Measurements from ENCODE around the gene CRYAB.
A peak's percentile ranks its signal among the peaks of the same experiment; 100 is the strongest.
"Not testable (repeated sequence)": the region's sequence is repeated elsewhere in the genome, so short reads cannot be mapped to it uniquely, and the experiment has no call there.

CRYAB gene

DNA sequence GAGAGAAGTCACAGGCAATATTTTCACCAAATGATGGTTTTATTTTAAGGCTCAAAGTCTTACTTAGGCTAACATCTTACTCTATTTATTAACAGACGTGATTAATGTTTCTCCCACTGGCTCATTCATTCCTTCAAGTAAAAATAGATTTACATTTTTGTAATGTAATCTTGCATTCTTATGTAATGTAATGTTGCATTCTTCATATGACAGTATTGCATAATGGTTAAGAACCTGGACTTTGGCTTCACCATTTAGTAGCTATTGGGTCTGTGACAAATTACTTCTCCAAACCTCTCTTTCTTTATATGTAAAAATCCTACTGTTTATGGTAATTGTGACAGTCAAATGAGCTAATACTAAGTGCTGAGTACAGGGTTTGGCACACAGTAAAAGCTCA lies 22.3 kb upstream of the CRYAB start:
- no peak for DNase-seq (ENCODE audit: low spot score)

- not testable (repeated sequence) for DNase-seq (ENCODE audit: low spot score)
These were observed 21.6 kb upstream of the CRYAB start for GRCh38 chr11:111933176-111933575.

- no peak for DNase-seq (ENCODE audit: low spot score)
These were observed 21.0 kb upstream of the CRYAB start for GRCh38 chr11:111932611-111932950.

GRCh38 chr11:111930472-111930871 lies 18.9 kb upstream of the CRYAB start:
- no peak for DNase-seq (ENCODE audit: low spot score)

- DNase-seq (ENCODE audit: low spot score): peak; percentile 97
These were observed 15.2 kb upstream of the CRYAB start for GRCh38 chr11:111926505-111927391.

GRCh38 chr11:111925953-111926352 lies 14.4 kb upstream of the CRYAB start:
- DNase-seq (ENCODE audit: low spot score): no peak

GRCh38 chr11:111923951-111924350 lies 12.4 kb upstream of the CRYAB start:
- no peak for DNase-seq (ENCODE audit: low spot score)

DNA sequence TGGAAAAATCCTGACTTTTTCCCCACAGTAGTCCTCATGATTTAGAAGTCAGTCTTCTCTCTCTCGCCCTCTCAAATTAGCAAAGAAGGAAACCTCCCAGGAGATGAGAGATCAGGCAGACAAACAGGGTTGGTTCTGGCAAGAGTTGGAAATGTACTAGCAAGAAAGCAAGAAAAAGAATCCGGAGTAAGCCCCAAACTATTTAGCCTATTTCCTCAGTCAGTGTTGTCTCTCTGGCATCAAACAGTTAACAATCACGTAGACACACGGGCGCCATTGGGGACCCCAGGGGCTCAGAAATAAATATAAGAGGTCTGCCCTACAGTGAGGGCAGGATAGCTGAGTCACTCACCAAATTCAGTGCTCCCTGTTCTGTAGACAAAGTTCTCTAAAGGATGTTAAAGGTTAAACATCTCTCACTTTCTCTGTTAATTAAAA lies 11.8 kb upstream of the CRYAB start:
- no peak for DNase-seq (ENCODE audit: low spot score)

DNA sequence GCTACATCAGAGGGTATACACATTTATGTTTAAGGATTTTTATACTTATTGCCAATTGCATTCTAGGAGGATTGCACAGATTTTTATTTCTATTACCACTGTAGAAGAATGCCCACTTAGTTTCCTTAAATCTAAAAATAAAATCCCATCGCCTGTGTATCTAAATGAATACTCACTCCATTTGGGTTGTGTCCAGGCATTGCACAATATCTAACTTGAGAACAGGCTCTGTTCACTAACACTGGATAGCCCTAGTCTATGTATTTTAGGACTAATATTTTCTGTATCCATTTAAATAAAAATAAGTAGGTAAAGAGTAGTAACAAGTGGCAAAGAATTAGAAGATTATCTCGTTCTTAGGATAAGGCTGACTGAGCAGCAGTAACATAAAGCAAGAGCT lies 11.2 kb upstream of the CRYAB start:
- DNase-seq (ENCODE audit: low spot score): no peak

GRCh38 chr11:111921541-111922230 lies 10.1 kb upstream of the CRYAB start:
- no peak for DNase-seq (ENCODE audit: low spot score)

DNA sequence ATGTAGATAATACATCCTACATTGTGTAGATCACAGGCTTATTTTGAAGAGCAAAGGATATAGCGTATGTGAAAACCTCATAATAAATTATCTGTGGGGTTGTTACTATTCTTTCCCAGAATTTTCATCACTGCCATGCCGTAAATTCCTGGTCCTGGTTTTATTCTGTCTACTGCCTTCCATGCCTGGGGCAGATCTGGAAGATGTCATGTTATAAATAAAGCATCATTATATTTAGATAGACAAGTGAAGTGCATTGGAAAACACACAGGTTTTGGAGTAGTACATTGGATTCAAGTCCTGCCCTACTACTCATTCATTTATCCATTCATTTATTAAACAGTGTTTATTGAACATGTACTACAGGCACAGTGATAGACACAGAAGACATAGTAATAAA lies 9.3 kb upstream of the CRYAB start:
- DNase-seq (ENCODE audit: low spot score): no peak

DNA sequence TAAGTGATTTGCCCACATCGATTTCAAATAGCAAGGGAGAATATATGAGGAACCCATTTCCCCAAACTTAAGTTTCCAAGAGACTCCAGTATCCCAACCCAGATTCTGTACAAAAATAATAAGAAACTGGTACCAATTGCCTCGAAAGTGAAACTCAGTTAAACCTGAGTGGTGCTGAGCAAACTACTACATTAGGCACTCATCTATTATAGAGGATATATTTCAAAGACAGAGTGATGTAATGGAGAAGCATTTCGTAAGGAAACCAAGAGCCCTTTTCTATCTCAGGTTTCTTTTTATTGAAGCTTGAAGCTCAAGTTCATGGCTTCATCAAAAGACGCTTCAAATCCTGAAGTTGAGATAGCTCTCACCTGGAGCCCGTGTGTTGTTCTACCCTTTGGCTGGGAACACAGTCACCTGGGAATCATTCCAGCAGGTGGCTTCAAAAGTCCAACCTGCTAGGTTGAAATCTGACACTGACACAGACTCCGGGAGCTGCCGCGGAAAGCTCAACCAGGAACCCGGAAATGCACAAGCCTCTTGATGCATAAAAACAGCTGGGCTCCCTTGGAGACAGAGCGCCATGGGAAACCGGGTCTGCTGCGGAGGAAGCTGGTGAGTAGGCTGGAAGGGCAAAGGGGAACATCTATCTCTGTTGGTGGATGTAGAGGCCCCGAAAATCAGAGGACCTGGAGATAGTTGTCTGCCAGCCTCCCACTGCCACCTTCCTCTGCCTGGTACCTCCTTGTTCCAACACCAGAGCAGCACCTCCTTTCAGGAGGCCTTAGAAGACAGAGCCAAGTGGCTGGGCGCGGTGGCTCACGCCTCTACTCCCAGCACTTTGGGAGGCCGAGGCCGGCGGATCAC lies 7.1 kb upstream of the CRYAB start, which contains the start of gene C11orf52:
TSS of gene C11orf52 (plus strand) at position 524 of the 867 bp plus-strand sequence. CDS start at position 584, 60 bp downstream.
- no peak for DNase-seq (ENCODE audit: low spot score)

DNA sequence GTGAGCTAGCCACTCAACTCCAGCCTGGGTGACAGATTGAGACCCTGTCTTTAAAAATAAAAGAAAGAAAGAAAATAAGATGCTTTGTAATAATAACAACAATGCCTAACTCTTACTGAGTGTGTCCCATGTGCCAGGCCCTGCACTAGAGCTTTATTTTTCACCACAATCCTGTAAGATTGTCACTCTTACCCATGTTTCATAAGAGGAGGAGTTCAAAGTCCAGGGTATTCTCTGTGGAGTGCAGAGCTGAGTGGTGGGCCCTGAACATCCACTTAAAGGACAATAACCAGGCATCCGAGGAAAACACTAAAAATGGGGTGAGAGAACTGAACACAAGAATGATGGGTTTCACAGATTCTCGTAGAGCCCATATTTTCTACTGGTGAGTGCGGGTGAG lies 6.2 kb upstream of the CRYAB start:
- DNase-seq (ENCODE audit: low spot score): no peak

DNA sequence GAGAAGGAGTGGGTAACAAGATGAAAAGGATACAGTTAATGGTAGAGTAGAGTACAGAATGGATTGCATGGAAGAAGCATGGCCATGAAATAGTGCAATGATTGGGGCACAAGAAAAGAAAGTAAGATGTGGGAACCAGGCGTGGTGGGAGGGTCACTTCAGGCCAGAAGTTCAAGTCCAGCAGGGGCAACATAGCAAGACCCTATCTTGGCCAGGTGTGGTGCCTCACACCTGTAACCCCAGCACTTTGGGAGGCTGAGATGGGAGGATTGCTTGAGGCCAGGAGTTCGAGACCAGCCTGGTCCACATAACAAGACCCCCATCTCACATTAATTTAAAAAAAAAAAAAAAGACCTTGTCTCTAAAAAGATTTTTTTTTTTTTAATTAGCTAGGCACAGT lies 5.7 kb upstream of the CRYAB start:
- no peak for DNase-seq (ENCODE audit: low spot score)

- DNase-seq (ENCODE audit: low spot score): no peak
These were observed 5.2 kb upstream of the CRYAB start for GRCh38 chr11:111916768-111917167.

DNA sequence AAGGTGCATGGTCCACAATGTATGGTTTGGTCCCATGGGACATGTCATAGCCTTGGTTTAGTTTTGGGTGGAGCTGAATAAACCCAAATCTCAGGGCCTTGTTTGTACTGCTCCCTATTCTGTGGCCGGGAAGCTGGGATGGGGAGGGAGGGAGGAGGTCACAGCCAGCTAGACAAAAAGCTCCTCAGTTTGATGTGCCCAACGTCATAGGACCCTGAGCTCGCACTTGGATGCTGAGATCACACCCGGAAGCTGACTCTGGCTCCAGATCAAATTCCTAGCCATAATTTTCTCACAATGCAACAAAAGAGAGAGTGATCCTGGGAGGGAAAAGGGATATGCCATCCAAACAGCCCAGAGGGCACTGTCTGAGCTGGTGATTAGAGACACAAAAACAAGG lies 2.4 kb upstream of the CRYAB start:
- DNase-seq (ENCODE audit: low spot score): no peak

DNA sequence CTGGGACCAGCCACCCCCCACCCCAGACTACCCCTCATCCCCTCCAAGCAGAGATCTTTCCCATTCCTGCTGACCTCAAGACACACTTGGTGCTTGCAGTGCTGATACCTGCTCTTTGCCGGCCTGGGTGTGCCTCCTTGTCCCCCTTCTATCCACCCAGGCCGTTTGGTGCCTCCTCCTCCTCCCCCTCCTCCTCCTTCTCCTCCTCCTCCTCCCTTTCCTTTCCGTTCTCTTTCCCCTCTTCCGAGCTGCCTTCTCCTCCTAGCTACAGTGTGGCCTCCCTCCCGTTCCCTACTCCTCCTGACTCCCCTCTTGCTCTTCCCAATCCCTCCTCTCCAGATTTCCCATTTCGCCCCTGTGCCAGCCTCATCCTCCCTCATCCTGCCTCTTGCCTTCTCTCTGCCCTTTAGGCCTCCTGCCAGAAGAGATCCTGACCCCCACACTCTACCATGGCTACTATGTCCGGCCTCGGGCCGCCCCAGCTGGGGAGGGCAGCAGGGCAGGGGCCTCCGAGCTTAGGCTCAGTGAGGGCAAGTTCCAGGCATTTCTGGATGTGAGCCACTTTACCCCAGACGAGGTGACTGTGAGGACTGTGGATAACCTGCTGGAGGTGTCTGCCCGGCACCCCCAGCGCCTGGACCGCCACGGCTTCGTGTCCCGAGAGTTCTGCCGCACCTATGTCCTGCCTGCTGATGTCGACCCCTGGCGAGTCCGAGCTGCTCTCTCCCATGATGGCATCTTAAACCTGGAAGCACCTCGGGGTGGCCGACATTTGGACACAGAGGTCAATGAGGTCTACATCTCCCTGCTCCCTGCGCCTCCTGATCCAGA lies 1.7 kb upstream of the CRYAB start:
- no peak for DNase-seq (ENCODE audit: low spot score)

DNA sequence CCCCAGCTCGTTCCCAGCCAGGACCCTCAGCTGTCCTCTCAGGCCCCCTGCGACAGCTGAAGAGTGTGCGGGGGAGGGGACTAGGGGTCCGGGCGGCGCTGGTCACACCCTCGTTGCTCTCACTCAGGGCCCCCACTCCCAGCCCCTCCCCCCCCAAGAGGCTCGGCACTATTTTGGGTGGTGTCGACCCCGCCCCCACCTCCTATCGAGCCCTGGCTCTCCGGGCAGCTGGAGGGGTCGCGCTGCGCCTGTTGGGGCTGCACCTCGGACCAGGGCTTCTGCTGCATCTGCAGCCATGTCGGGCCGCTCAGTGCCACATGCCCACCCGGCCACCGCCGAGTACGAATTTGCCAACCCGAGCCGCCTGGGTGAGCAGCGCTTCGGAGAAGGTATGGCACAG lies 965 bp upstream of the CRYAB start, which contains the start of gene HSPB2:
TSS of gene HSPB2 (plus strand) at position 200 of the 400 bp plus-strand sequence. CDS start at position 296, 96 bp downstream.
- DNase-seq (ENCODE audit: low spot score): no peak

DNA sequence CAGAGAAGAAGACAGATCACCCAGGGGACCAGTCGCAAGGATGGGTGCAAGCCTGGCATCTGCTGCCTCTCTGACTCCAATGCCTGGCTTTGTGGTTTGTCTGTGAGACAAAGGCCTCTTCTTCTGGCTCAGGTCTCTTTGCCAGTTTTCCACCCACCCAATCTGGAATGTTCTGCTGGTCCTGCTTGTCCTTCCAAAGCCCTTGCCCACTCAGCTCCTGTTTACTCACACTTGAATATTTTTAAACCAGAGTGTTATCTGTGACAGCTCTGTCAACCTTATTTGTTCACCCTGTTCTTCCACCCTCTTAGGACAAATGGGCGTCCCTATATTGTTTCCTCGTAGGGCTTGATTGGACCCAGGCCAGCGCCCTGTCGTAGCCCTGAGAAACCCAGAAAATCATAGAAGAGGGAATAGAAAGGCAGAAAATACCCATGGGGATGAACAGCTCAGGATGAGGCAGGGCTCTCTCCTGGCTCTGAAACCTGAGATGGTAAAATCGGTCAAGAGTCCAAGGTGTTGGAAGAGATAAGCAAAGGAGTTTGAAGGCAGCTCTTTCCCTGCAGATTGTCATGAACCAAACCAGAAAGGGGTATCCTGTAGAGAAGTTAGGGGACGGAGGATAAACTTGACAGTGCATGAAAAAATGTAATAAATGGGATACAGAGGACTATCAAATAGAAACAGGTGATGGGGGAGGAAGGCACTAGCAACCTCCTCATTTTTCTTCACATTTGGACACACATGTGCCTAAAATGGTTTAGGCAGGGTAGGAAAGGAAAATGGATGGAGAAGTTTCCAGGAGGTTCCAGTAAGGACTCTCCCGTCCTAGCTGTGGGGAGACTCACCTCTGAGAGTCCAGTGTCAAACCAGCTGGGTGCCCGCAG lies 651 bp downstream of the CRYAB start:
- no peak for DNase-seq (ENCODE audit: low spot score)

GRCh38 chr11:111909378-111909777 lies 2.2 kb downstream of the CRYAB start:
- DNase-seq (ENCODE audit: low spot score): no peak
